ENCODE data around the gene UBASH3A. TPM values are rescaled to one million over a fixed set of nuclear protein-coding genes. Genes with fewer than 3 reads are reported as not detected.

Gene UBASH3A
- total RNA-seq, 1 experiment from 2014 or later, result 0.07 TPM

DNA sequence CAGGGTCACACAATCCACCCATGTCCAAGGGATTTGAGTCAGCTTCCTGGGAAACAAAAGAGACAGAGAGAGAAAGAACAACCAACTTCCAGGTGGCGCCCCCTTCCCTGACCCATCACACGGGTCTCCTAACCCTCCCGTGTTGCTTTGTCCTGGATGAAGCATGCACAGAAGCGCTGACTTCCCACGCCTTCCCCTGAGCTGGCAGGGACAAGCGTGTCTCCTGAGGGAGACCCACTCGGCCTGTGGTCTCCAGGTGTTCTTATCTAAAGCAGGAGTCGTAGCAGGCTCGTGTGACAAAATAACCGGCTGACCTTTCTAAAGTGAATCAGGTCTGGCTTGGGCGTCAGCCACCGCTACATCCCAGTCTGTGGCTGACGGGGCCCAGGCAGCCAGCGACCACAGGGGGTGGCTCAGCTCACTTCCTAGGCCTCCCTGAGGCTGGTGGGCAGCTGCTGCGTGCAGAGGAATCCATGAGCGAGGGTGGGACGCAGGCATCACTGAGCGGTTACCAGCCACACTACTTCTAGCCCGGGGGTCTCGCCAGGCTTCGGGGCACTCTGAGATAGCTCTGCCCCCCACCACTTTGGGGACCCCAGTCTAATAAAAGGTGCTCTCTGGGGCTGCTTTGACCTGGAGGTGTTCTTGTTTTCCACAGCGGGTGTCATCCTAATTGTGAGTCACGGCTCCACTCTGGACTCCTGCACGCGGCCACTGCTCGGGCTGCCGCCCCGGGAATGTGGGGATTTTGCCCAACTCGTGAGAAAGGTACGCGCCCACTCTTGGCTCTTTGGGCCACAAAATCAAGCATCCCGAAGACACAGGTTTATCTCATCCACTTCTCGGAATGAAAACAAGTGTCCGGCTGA, 40.4 kb downstream of the UBASH3A start:
- DNase-seq (ENCODE audit: low read depth, low spot score), result no peak
- Histone ChIP-seq H3K36me3 (ENCODE audit: control insufficient read depth in 1 of 2, insufficient read depth in 2 of 2, low read length in 2 of 2) (no peaks in the 10 kb centered on the region), H3K79me2 (ENCODE audit: insufficient read depth, low read length) (no peaks in the 10 kb centered on the region), H2AFZ (ENCODE audit: low read depth, low read length, poor library complexity, severe bottlenecking) (no peak overlapping the region), H4K20me1 (ENCODE audit: insufficient read depth) (no peaks in the 10 kb centered on the region), H3K4me1 (ENCODE audit: control insufficient read depth in 1 of 2, insufficient read depth in 2 of 2, low read length in 2 of 2) (no peaks in the 10 kb centered on the region), H3K27ac (ENCODE audit: low read depth, low read length) (no peak overlapping the region), H3K9ac (ENCODE audit: low read length) (no peak overlapping the region), H3K9me3 (ENCODE audit: control insufficient read depth in 1 of 2, insufficient read depth in 1 of 2, low read depth in 1 of 2, low read length in 2 of 2) (no peaks in the 10 kb centered on the region), H3K4me3 (replicated peaks in 1 of 2; ENCODE audit: low read depth in 1 of 2, low read length in 2 of 2) (no peak overlapping the region), H3K4me2 (ENCODE audit: low read length) (no peak overlapping the region), H3K27me3 (ENCODE audit: insufficient read depth, low read length) (no peaks in the 10 kb centered on the region), H3K9me2 (ENCODE audit: insufficient read depth) (no peaks in the 10 kb centered on the region)
- ChIA-PET RAD21 (ENCODE audit: low non-redundant PET in 1 of 2, low total read pairs in 2 of 2, uncharacterized antibody in 2 of 2, unreplicated experiment in 2 of 2) (no interaction called here), POLR2A (no interaction called here), CTCF (no interaction called here)
- no peak for ATAC-seq
- TF ChIP-seq ELF1 (IDR thresholded peaks at IDR 0.05; ENCODE audit: borderline replicate concordance, low read depth) (no peak), EZH2 (IDR thresholded peaks at IDR 0.05) (no peak), CBX3 (IDR thresholded peaks at IDR 0.05; ENCODE audit: low read depth) (no peak), TCF7L2 (IDR thresholded peaks at IDR 0.05; ENCODE audit: borderline replicate concordance, extremely low read depth, insufficient read depth, insufficient read length) (no peak), ZNF274 (IDR thresholded peaks at IDR 0.05; ENCODE audit: low read depth, low read length) (no peak), RAD21 (IDR thresholded peaks at IDR 0.05; ENCODE audit: low read depth) (no peak), EZH2phosphoT487 (IDR thresholded peaks at IDR 0.05; ENCODE audit: borderline replicate concordance) (no peak), JUND (IDR thresholded peaks at IDR 0.05) (no peak), CEBPB (IDR thresholded peaks at IDR 0.05; ENCODE audit: low read depth) (no peak), FOSL1 (IDR thresholded peaks at IDR 0.05; ENCODE audit: low read depth) (no peak)
- TF ChIP-seq, protein P1, sequence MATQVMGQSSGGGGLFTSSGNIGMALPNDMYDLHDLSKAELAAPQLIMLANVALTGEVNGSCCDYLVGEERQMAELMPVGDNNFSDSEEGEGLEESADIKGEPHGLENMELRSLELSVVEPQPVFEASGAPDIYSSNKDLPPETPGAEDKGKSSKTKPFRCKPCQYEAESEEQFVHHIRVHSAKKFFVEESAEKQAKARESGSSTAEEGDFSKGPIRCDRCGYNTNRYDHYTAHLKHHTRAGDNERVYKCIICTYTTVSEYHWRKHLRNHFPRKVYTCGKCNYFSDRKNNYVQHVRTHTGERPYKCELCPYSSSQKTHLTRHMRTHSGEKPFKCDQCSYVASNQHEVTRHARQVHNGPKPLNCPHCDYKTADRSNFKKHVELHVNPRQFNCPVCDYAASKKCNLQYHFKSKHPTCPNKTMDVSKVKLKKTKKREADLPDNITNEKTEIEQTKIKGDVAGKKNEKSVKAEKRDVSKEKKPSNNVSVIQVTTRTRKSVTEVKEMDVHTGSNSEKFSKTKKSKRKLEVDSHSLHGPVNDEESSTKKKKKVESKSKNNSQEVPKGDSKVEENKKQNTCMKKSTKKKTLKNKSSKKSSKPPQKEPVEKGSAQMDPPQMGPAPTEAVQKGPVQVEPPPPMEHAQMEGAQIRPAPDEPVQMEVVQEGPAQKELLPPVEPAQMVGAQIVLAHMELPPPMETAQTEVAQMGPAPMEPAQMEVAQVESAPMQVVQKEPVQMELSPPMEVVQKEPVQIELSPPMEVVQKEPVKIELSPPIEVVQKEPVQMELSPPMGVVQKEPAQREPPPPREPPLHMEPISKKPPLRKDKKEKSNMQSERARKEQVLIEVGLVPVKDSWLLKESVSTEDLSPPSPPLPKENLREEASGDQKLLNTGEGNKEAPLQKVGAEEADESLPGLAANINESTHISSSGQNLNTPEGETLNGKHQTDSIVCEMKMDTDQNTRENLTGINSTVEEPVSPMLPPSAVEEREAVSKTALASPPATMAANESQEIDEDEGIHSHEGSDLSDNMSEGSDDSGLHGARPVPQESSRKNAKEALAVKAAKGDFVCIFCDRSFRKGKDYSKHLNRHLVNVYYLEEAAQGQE (IDR thresholded peaks at IDR 0.05; ENCODE audit: low read depth), result no peak
- TF ChIP-seq, protein P2, sequence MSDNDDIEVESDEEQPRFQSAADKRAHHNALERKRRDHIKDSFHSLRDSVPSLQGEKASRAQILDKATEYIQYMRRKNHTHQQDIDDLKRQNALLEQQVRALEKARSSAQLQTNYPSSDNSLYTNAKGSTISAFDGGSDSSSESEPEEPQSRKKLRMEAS (IDR thresholded peaks at IDR 0.05), result no peak
- BruUV-seq (replicated peaks), result no TSS peak
- intact Hi-C loops (cut with micrococcal nuclease), result no loop called here

All from HCT116 (cell line).